ENCODE data around the gene EMILIN1. TPM values are rescaled to one million over a fixed set of nuclear protein-coding genes. Genes with fewer than 3 reads are reported as not detected.
"Not testable (repeated sequence)": the region's sequence is repeated elsewhere in the genome, so short reads cannot be mapped to it uniquely, and the experiment has no call there.

Gene EMILIN1
- total RNA-seq, 4 donors from 2014 or later, result 27.5 to 62.7 (median 41.2) TPM

DNA sequence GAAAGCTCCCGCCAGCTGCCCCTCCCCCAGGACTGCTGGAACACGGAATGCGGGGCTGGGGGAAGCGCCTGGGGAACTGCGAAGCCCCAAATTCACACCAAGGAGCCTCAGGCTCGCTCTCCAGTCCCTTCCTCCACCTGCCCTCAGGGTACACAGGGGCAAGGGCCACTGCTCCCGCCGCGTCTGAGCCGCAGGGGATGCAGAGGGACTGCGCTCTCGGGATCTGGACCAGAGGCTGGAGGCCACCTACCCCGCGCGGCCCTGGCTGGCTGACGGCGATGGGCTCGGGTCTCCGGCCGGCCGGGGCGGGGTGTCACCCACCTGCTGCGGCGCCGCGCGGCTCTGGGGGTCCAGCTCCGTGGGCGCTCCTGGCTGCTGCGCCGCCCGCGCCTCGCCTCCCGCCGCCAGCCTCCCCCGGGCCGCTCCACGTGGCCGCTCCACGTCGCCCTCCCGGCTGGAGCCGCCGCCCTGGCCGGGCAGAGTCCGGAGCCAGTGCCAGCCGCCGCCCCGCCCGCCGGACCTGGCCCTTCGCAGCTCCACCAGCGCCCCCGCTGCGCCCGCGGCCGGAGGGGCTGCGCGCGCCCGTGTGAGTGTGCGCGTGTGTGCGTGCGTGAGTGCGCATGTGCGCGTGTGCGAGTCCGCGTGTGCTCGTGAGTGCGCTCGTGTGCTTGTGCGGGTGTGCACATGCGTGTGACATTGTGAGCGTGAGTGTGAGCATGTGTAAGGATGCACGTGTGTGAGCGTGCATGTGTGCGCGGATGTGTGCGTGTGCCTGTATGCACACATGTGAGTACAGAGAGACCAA lies 40.3 kb downstream of the EMILIN1 start, which contains the start of gene CGREF1:
CGREF1 (minus strand) TSS at position 604 of the 805 bp plus-strand sequence. CDS start 14,762 bp downstream, outside the sequence.
- TF ChIP-seq, protein P1, sequence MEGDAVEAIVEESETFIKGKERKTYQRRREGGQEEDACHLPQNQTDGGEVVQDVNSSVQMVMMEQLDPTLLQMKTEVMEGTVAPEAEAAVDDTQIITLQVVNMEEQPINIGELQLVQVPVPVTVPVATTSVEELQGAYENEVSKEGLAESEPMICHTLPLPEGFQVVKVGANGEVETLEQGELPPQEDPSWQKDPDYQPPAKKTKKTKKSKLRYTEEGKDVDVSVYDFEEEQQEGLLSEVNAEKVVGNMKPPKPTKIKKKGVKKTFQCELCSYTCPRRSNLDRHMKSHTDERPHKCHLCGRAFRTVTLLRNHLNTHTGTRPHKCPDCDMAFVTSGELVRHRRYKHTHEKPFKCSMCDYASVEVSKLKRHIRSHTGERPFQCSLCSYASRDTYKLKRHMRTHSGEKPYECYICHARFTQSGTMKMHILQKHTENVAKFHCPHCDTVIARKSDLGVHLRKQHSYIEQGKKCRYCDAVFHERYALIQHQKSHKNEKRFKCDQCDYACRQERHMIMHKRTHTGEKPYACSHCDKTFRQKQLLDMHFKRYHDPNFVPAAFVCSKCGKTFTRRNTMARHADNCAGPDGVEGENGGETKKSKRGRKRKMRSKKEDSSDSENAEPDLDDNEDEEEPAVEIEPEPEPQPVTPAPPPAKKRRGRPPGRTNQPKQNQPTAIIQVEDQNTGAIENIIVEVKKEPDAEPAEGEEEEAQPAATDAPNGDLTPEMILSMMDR (IDR thresholded peaks at IDR 0.05), result no peak
- DNase-seq (ENCODE audit: low spot score), result no peak
- peak; percentile 62 for ATAC-seq (ENCODE audit: low FRiP score)

DNA sequence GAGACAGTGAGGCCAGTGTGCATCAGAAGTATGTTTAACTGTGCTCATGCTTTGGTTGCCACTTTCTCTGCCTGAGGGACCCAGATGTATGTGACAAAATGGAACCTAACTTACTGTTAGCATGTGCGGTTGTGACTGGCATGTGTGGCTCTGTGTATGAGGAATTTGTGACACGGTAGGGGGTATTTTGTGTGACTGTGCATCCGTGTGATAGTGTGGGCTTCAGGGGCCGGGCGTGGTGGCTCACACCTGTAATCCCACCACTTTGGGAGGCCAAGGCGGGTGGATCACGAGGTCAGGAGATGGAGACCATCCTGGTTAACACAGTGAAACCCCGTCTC lies 40.9 kb downstream of the EMILIN1 start:
- ATAC-seq (ENCODE audit: low FRiP score); DNase-seq (ENCODE audit: low spot score): not testable (repeated sequence)

DNA sequence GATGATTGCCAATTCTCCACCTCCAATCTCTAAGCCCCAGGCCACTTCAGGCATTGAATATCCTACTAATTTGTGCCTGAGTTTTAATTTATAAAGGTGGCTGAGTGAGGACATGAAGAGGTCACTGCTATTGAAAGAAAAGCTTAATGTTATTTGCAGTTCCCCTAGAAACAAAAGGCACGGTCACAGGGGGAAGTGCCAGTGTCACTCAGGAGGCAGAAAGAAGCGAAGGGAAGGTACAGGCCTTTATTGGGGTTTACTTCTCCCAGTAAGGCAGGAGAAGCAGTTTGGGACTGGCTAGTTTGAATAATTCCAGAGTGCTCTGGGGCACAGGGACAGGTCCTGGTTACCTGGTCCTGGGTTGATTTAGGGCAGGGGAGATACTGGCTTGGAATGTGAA lies 43.5 kb downstream of the EMILIN1 start:
- ATAC-seq (ENCODE audit: low FRiP score) (no peak), DNase-seq (ENCODE audit: low spot score) (no peak)
- TF ChIP-seq, protein P1 (IDR thresholded peaks at IDR 0.05), result no peak

DNA sequence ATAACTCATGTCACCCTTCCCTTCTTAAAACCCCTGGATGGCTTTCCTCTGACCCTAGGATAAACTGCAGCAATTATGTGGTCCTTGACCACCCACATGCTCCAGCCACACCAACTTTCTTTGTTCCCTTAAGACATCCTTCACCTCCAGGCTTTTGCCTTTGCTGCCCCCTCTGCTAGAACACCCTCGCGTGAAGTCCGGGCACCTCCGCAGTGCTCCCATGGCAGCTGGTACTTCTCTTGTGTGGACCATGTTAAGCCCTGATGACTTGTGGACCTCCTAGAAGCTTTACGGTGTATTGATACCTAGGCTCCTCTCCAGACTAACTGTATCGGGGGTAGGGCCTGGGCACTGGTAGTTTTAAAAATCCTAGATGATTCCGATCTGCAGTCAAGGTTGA lies 44.4 kb downstream of the EMILIN1 start:
- no peak for ATAC-seq (ENCODE audit: low FRiP score)
- TF ChIP-seq, protein P1 (IDR thresholded peaks at IDR 0.05), result no peak
- DNase-seq (ENCODE audit: low spot score), result no peak

DNA sequence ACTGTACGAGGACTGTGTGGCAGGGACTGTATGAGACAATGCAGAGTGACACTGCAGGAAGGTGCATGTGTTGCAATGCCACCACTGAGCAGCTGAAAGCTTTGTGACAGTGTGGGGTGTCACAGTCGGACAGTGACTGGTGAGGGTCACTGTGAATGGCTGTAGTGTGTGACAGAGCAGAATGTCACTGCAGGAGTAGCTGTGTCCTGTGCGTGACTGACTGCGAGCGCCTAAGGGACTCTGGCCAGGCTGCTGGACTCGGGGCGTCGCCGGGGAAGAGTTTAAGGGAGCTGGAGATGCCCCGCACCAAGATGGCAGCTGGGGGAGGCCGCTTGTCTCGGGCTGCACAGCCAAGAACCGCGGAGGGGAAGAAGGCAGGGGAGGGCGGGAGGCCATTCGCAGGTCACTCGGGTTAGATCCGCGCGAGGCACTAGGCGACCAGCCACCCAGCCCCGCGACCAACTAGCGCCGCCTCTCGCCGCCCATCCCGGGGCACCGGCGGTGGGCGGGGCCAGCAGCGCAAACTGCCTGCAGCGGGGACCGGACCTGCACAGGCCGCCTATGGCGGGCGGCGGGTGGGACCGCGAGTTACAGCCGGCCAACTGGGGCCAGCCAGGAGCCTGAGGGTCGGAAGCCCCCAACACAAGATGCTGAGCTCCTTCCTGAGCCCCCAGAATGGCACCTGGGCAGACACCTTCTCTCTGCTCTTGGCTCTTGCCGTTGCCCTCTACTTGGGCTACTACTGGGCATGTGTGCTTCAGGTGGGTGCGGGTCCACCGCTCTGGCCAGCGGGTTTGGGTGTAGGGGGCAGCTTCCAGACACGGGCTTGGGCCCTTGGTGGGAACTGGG lies 45.1 kb downstream of the EMILIN1 start, which contains the start of gene ABHD1:
ABHD1 (plus strand) TSS at position 514 of the 849 bp plus-strand sequence; CDS start at position 648, 134 bp downstream.
- DNase-seq (ENCODE audit: low spot score) (no peak), ATAC-seq (ENCODE audit: low FRiP score) (peak; percentile 68)
- TF ChIP-seq, protein P1 (IDR thresholded peaks at IDR 0.05), result no peak

- DNase-seq (ENCODE audit: low spot score) (no peak), ATAC-seq (ENCODE audit: low FRiP score) (no peak)
- TF ChIP-seq, protein P1 (IDR thresholded peaks at IDR 0.05), result no peak
Measured at GRCh38 chr2:27125104-27125503, 46.7 kb downstream of the EMILIN1 start.

DNA sequence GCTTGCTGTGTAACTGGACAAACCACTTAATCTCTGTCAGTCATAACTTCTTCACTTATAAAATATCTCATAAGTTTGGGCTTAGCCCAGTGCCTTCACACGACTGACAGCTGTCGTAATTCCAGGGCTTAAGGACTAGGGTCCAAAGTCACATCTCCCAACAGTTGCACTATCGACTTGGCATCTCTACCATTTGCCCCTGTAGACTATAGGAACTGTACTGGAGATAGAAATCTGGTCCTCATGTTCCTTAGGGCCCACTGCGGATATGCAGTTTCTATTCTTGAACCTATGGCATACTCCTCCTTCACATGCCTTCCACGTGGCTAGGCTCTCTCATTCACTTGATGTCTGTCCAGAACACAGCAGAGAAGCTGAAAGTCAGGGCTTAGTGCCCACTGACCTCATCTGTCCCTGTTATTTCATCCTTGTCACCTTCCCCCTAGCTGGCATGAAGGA lies 47.9 kb downstream of the EMILIN1 start:
- TF ChIP-seq, protein P1 (IDR thresholded peaks at IDR 0.05), result no peak
- ATAC-seq (ENCODE audit: low FRiP score), result no peak
- no peak for DNase-seq (ENCODE audit: low spot score)
